Measurements from ENCODE around the gene UNK. TPM values are rescaled to one million over a fixed set of nuclear protein-coding genes. Genes with fewer than 3 reads are reported as not detected.

UNK gene
- total RNA-seq, 1 experiment from 2014 or later, result 29.6 TPM

GRCh38 chr17:75819116-75819515 is 34.5 kb downstream of the UNK start:
- no peak for DNase-seq (ENCODE audit: low spot score)

- no peak for DNase-seq (ENCODE audit: low spot score)
Measured at GRCh38 chr17:75819678-75820077, 35.1 kb downstream of the UNK start.

- no peak for DNase-seq (ENCODE audit: low spot score)
Measured at GRCh38 chr17:75820094-75821080, 35.8 kb downstream of the UNK start.

- no peak for DNase-seq (ENCODE audit: low spot score)
Measured at GRCh38 chr17:75821552-75821951, 36.9 kb downstream of the UNK start.

- DNase-seq (ENCODE audit: low spot score), result no peak
Measured at GRCh38 chr17:75822119-75822799, 37.7 kb downstream of the UNK start.

GRCh38 chr17:75822800-75823166 is 38.2 kb downstream of the UNK start:
- no peak for DNase-seq (ENCODE audit: low spot score)

- DNase-seq (ENCODE audit: low spot score), result no peak
Measured at GRCh38 chr17:75823257-75824041, 38.8 kb downstream of the UNK start.

- no peak for DNase-seq (ENCODE audit: low spot score)
Measured at GRCh38 chr17:75824050-75824552, 39.5 kb downstream of the UNK start.

GRCh38 chr17:75824666-75825065 is 40.1 kb downstream of the UNK start:
- DNase-seq (ENCODE audit: low spot score), result no peak

- no peak for DNase-seq (ENCODE audit: low spot score)
Measured at GRCh38 chr17:75825149-75825552, 40.5 kb downstream of the UNK start.

- no peak for DNase-seq (ENCODE audit: low spot score)
Measured at GRCh38 chr17:75825748-75826370, 41.3 kb downstream of the UNK start.

GRCh38 chr17:75826561-75827307 is 42.1 kb downstream of the UNK start:
- DNase-seq (ENCODE audit: low spot score), result no peak

- DNase-seq (ENCODE audit: low spot score), result no peak
Measured at GRCh38 chr17:75827308-75828075, 42.9 kb downstream of the UNK start.

- DNase-seq (ENCODE audit: low spot score), result no peak
Measured at GRCh38 chr17:75828076-75828400, 43.4 kb downstream of the UNK start.

- DNase-seq (ENCODE audit: low spot score), result no peak
Measured at GRCh38 chr17:75828741-75829140, 44.1 kb downstream of the UNK start.

- no peak for DNase-seq (ENCODE audit: low spot score)
Measured at GRCh38 chr17:75829747-75830146, 45.1 kb downstream of the UNK start.

- DNase-seq (ENCODE audit: low spot score), result no peak
Measured at GRCh38 chr17:75830164-75831031, 45.8 kb downstream of the UNK start.

GRCh38 chr17:75831032-75831571 is 46.5 kb downstream of the UNK start:
- no peak for DNase-seq (ENCODE audit: low spot score)

- peak; percentile 86 for DNase-seq (ENCODE audit: low spot score)
Measured at GRCh38 chr17:75832164-75832651, 47.6 kb downstream of the UNK start.
